ENCODE measurements around the gene SPNS2. TPM values are rescaled to one million over a fixed set of nuclear protein-coding genes. Genes with fewer than 3 reads are reported as not detected.

Gene SPNS2
- total and polyA plus RNA-seq, 4 donors = 4.0 to 9.0 (median 5.2) TPM

DNA sequence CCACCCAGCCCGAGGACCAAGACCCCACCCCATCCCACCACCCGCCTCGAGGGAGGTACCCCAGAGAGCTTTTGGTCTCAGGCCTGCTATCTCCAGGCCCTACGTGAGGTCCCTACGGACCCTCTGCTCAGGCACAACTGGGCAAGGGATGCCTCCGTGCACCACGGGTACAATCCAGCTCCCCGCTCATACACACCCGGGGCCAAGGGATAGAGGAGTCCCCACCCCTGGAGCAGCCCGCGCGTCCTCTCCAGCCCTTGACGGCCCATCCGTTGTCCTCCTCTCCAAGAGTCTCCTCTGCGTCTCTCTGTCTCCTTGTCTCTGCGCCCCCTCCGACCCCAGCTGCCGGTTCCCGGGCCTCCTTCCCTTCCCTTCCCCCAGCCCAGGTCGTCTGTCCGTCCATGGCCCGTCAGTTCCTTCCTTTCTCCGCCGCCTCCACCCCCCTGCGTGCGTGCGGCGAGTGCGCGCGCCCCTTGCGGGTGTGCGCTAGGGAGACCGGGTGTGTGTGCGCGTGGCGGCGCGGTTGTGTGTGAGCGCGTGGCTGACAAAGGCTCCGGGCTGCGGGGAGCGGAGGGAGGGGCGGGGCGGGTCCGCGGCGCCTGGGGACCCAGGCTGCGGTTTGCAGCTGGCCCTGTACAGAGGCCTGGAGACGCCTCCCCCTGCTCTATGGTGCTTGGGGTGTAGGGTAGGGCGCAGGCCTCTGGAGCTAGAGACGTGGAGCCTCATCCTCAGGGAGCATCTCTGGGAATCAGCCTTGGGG is 930 bp downstream of the SPNS2 start:
- peak overlapping the region; percentile 20 to 68 (median 44) for H3K4me3 ChIP-seq (ENCODE audit: low read depth in 1 of 3, low read length in 3 of 3)
- 4% methylated on average over 53 of the region's 53 CpGs for WGBS
- no peak for DNase-seq (ENCODE audit: low spot score)
- H3K27me3 ChIP-seq (ENCODE audit: control insufficient read depth in 4 of 4, insufficient read depth in 4 of 4, low read length in 3 of 4) = no peaks in the 10 kb centered on the region
- TF ChIP-seq, protein P1, sequence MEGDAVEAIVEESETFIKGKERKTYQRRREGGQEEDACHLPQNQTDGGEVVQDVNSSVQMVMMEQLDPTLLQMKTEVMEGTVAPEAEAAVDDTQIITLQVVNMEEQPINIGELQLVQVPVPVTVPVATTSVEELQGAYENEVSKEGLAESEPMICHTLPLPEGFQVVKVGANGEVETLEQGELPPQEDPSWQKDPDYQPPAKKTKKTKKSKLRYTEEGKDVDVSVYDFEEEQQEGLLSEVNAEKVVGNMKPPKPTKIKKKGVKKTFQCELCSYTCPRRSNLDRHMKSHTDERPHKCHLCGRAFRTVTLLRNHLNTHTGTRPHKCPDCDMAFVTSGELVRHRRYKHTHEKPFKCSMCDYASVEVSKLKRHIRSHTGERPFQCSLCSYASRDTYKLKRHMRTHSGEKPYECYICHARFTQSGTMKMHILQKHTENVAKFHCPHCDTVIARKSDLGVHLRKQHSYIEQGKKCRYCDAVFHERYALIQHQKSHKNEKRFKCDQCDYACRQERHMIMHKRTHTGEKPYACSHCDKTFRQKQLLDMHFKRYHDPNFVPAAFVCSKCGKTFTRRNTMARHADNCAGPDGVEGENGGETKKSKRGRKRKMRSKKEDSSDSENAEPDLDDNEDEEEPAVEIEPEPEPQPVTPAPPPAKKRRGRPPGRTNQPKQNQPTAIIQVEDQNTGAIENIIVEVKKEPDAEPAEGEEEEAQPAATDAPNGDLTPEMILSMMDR (IDR thresholded peaks at IDR 0.05; ENCODE audit: low read depth, low read length, missing input control) = no peak
- TF ChIP-seq TAF1 (conservative IDR thresholded peaks at IDR 0.05) (no peak), SP1 (IDR thresholded peaks at IDR 0.05) (no peak), RAD21 (IDR thresholded peaks at IDR 0.05) (no peak), FOXA2 (IDR thresholded peaks at IDR 0.05) (no peak), HNF4A (conservative IDR thresholded peaks at IDR 0.05) (no peak), REST (IDR thresholded peaks at IDR 0.05) (no peak), NR2F2 (IDR thresholded peaks at IDR 0.05) (no peak), FOXA1 (IDR thresholded peaks at IDR 0.05) (no peak), ZBTB33 (IDR thresholded peaks at IDR 0.05) (no peak), HNF4G (IDR thresholded peaks at IDR 0.05) (no peak), JUND (IDR thresholded peaks at IDR 0.05) (no peak), RXRA (IDR thresholded peaks at IDR 0.05) (no peak), EGR1 (IDR thresholded peaks at IDR 0.05; ENCODE audit: low read depth in 2 of 2) (no peak), MAX (IDR thresholded peaks at IDR 0.05) (no peak), YY1 (IDR thresholded peaks at IDR 0.05) (no peak), GABPA (IDR thresholded peaks at IDR 0.05 in 1 of 2, conservative IDR thresholded peaks at IDR 0.05 in 1 of 2) (no peak)
- TF ChIP-seq, protein P2, sequence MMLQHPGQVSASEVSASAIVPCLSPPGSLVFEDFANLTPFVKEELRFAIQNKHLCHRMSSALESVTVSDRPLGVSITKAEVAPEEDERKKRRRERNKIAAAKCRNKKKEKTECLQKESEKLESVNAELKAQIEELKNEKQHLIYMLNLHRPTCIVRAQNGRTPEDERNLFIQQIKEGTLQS (IDR thresholded peaks at IDR 0.05) = no peak
- H3K9ac ChIP-seq (ENCODE audit: low read depth in 1 of 2, low read length in 2 of 2) = no peak overlapping the region
- H3K9me3 ChIP-seq (ENCODE audit: control insufficient read depth in 4 of 4, low read length in 3 of 4) = no peaks in the 10 kb centered on the region
- H3K27ac ChIP-seq (ENCODE audit: low read depth in 1 of 2, low read length in 2 of 2) = no peak overlapping the region
- H3K4me1 ChIP-seq (ENCODE audit: control insufficient read depth in 4 of 4, insufficient read depth in 4 of 4, low read length in 3 of 4) = peaks cover 9 to 38% (median 27%) of the 10 kb centered on the region in 4 donors
- no peaks in the 10 kb centered on the region for H3K36me3 ChIP-seq (ENCODE audit: control insufficient read depth in 4 of 4, insufficient read depth in 3 of 4, low read depth in 1 of 4, low read length in 3 of 4)

Measured in liver (tissue), 9 donors.